NK-92 treated with Interleukin-12 subunit alpha and Interleukin-12 subunit beta, amount 100 ng/mL, for 24 hours (cell line): Measurements from ENCODE around the gene H19.

Experiments
- DNase-seq: peaks from one replicate; lab custom pipeline; 2025; lab: John Stamatoyannopoulos, UW

Gene H19

DNA sequence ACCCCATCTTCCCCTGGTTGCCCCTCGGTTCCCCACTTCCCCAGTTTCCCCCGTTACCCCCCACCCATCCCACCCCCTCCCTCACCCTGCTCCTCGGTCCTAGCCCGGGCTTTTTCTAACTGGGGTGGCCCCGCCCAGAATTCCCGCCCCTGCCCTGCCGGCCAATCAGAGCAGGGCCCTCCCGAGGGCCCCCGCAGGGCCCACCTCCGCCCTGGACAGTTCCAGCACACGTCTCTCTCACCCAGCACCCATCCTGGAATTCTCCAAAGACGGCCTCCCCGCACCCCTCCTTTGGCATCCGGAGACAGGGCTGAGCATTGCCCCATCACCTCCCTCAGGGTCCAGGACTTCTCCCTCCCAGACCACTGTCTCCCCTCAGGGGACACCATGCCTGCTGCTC is at the start of gene H19:
Gene H19, minus strand, starts transcription at position 88 of the 400 bp plus-strand sequence.
- DNase-seq: no peak

GRCh38 chr11:2041963-2042362 is 44.3 kb upstream of the H19 start:
- DNase-seq: no peak

- no peak for DNase-seq
These were observed 43.5 kb upstream of the H19 start for GRCh38 chr11:2041153-2041552.

GRCh38 chr11:2039198-2039759 is 41.6 kb upstream of the H19 start:
- no peak for DNase-seq

DNA sequence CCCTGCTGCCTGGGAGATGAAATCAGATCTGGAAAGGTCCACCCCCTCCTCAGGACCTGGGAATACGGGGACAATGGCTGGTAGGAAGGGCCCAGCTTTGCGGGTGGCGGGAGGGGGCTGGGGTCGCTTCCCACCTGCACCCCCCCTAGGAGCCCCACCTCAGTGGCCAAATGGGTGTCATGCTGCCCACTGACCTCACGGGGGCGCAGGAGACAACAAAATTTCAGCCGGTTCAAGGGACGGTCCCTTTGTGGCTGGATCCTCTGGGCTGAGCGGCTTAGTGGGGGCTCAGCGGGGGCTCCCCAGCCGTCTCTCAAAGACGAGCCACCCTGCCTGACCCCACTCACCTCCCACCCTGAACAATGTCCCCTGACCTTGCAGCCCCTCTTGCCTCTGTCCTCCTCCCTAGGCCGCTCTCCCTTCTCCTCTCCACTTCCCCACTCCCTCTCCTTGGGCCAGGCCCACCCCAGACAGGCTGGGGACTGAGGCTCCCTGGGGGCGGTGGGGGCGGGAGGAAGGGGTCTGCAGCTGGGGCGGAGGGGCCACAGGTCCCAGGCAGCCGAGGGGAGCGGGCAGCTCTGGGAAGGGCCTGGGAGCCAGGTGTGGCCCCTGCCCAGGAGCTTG is 39.3 kb upstream of the H19 start:
- DNase-seq: no peak

DNA sequence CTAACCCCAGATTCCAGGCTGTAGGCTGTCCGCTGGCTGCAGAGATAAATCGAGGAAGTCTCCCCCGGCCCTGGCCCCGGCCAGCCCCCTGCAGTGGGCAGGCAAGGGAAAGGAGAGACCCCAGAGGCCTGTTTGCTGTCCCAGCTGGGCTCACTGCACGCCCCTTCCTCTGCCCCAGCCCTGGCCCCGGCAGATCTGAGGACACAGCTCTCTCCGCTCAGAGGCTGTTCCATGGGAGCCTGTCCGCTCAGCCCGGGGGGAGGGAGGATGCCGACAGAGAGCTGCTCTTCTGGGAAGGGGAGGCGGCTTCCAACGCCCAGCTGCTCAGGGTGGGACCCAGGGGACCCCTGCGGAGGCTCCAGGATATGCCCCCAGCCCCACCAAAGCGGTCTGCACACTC is 37.7 kb upstream of the H19 start:
- no peak for DNase-seq

DNA sequence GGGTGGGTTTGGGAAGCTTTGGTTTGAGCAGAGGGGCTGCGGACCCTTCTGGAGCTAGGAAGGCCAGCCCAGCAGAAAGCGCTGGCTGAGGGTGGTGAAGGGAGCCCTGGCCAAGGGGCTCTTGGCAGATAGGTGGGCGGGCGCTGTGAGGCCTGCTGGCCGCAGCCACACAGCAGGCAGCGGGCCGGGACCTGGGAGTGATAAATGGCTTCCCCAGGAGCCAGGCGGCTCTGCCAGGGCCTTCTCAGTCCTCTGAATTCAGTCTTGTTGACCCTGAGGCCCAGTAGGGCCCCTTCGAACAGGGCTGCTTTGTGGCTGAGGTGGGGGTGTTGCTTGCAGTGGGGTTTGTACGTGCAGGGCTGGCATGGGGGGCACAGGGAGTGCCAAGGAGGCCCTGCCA is 33.4 kb upstream of the H19 start:
- no peak for DNase-seq

- no peak for DNase-seq
These were observed 30.1 kb upstream of the H19 start for GRCh38 chr11:2027708-2028107.

DNA sequence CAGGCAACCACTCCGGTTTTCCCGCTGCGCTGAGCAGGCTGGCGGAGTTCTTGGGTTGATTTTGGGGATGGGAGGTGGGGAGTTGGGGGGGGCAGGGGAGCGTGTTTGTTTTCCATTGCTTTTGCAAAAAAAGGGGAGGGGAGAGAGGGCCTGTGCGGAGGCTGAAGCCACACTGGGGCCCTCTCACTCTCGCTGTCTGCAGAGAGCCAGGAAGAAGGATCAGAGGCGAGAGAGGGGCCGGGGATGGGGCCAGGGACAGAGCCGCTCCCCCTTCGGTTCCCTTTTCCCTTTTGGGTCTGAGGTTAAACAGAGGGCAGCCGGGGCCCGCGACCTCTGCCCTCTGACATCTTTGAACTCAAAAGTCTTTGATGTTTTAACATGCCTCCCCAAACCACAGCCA is 17.4 kb upstream of the H19 start:
- no peak for DNase-seq

DNA sequence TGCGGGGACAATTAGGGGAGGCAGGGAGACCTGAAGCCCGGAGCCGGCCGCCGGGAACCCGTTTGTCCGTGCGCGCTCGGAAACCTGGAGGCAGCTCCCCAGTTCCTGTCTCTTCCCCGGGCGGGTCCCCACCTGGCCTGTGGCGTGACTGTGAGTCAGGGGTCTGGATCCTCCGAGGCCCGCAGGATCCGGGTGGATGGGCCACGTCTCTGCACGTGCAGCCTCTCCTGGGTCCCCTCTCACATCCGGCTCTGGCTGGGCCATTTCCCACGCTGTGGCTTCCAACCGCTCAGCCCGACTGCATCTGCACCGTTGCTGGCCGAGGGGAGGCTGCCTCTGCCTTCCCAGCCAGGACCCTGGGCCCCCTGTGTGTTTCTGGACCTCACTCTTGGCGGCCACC is 14.8 kb upstream of the H19 start:
- DNase-seq: no peak

- DNase-seq: no peak
These were observed 6.8 kb upstream of the H19 start for GRCh38 chr11:2004466-2004865.

DNA sequence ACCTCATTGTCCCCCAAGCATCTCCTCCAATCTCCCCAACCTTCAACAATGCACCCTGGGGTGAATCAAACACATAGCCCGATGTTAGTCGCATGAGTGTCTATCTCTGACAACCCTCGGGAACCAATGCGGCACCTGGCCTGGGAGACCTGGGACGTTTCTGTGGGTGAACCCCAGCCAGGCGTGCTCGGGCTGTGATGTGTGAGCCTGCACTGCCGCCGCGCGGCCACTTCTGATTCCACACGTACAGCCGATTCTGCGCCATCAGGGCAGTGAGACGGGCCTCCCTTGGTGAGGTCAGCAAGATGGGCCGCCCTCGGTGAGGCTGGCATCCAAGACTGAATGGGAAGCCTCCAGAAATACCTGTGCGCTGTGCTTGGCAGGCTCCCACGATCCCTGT is 5.2 kb upstream of the H19 start:
- DNase-seq: no peak

GRCh38 chr11:2002042-2002776 is 4.6 kb upstream of the H19 start:
- no peak for DNase-seq

- DNase-seq: no peak
These were observed 1.2 kb upstream of the H19 start for GRCh38 chr11:1998861-1999260.

DNA sequence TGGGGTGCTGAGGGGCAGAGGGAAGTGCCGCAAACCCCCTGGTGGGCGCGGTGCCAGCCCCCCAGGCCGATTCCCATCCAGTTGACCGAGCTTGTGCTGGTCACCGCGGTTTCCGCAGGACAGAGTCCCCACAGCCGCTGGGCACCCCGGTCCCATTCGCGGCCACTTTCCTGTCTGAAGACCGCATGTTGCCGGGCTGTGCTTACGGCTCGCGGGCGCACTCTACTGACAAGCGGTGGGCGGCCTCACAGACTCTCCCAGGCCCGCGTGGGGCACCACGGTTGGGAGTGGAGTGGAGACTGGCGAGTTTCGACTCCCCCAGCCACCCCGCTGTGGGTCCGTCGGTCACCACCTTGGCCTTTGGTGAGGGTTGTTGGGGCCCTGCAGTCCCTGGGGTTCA is 648 bp upstream of the H19 start:
- no peak for DNase-seq

DNA sequence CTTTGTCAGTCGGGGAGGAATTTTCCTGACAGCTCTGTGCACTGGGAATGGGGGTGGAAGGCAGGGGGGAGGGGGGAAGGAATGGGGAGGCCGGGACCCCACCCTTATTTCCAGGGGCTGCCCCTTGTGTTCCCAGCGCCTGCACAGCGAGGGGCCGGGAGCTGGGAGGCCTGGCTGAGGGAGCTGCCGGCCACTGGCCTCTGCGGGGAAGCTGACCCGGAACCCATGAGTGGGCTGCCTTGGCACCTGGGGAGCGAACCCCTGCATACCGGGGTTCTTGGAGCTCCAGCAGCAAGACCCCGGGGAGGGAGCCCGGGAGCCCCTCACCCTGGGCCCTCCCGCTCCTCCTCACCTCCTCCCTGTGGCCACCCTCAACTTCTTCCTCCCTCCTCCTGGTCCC is 3.5 kb downstream of the H19 start:
- no peak for DNase-seq

DNA sequence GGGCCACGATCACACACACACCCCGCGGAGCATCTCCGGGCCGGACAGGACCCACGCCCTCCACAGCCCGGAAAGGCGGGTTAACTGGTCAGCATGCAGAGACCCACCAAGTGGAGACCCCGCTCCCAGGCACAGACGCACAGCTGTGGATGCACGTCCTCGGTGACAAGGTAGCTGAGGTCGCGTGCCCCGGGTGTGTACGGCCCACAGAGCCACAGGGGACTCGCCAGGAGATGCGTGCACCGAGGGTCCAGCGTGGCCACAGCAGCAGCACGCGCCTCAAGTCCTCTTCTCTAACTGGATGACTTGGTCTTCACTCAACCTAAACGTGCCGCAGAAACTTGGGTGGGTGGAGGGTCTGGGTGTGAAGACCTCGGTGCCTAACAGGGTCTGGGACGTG is 5.5 kb downstream of the H19 start:
- DNase-seq: no peak

DNA sequence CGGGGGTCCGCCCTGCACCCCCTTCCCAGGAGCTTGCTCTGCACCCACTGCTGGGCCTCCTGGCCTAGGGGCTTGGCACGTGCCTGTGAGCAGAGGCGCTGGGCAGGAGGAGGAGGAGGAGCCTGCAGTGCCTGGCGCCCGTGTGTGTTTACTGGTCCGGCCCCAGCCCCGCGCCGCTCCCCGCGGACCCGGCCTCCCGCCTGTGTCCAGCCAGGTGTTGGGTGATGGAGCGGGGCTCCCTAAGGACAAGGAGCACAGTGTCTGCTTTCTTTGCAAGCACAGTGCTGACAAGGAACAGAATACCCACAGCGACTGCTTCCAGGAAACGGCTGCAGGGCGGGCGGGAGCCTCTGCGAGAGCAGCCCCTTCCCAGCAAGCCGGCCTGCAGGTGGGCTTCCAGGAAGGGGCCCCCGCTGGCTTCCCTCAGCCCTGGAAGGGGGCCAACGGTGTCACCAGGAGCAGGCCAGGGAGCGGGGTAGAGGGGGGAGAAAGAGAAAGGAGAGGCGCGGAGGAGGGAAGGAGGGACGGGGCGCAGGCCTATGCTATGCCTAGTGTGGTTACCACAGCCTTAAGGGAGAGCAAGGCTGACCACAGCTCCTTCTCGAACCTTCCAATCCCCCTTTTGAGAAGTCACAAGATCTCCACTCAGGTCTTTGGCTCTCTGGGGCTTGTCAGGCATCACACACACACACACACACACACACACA is 6.6 kb downstream of the H19 start:
- DNase-seq: no peak

DNA sequence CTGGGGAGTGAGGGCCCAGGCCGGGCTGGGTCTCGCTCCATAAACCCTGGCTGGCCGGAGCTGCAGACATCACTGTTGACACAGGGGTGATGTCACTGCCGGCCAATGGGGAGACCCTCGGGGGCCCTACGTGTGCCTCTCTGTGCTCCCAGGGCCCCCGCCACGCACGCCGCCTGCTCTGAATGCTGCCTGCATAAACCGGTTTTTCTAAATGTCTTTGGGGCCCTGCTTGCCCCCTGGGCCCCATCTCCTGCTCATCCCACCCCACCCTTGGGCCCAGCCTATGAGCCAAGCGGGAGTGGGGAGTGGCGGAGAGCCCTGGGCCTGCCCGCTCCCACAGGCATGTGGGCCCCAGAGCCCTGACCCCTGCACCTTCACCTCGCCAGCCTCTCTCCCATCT is 7.7 kb downstream of the H19 start:
- no peak for DNase-seq

GRCh38 chr11:1988667-1989317 is 8.8 kb downstream of the H19 start:
- DNase-seq: no peak

GRCh38 chr11:1988174-1988573 is 9.5 kb downstream of the H19 start:
- DNase-seq: no peak

DNA sequence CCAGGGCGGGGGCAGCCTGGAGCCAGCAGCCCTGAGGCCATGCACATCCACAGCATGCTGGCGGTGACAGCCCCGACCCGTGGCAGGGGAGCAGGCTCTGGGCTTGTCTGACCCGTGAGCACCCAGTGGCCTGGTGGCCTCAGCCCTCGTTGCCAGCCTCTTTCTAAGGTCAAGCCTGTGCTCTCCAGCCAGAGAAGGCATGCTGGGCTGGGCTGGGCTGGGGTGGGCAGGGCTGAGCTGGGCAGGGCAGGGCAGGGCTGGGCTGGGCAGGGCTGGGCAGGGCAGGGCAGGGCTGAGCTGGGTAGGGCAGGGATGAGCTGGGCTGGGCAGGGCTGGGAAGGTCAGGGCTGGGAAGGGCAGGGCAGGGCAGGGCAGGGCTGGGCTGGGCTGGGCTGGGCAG is 10.6 kb downstream of the H19 start:
- no peak for DNase-seq

DNA sequence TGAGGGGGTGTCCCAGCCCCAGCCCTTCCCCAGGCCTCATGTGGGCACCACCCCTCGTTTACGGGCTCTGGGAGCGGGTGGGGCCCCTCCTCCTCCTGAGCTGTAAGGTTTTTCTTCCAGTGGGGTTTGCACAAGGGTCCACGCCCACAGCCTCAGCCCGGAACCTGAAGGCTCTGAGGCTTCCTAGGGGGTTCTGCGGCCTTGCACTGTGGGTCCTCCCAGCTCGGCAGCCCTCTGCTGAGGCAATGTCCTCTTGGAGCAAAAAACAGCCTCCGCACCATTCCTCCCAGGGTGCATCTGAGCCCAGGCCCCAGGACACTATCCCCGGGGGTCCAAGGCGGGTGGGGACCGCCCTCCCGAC is 14.1 kb downstream of the H19 start:
- DNase-seq: no peak
